MCF 10A (cell line): ENCODE measurements around the gene ATOSB. TPM values are rescaled to one million over a fixed set of nuclear protein-coding genes. Genes with fewer than 3 reads are reported as not detected.

ENCODE experiments used
- BruUV-seq: library from RNA; stranded (reverse); fragments of 400-500 nt; replicated peaks from 2 replicates; lab custom pipeline; 2021; lab: Mats Ljungman, UMichigan
- CTCF ChIA-PET: fragments of 300-600 bp; sonication (Branson Sonifier 250); formaldehyde crosslinking; extraction: SDS; loops from one replicate; lab custom pipeline; 2021; ENCODE audit warnings: antibody characterized with exemption, inconsistent platforms; lab: Yijun Ruan, JAX
- POLR2A ChIA-PET: fragments of 300-600, 350-650 bp; sonication (Branson Sonifier 250); formaldehyde crosslinking; extraction: SDS; loops from one replicate; lab custom pipeline; 2020; ENCODE audit warnings: antibody characterized with exemption, inconsistent platforms; lab: Yijun Ruan, JAX
- DNase-seq: peaks from one replicate; pipeline ENCODE4 v3.0.0-alpha.2; 2018; ENCODE audit not compliant: unreplicated experiment
- H3K27ac Mint-ChIP-seq: one replicate; pipeline ENCODE4 v1.8.0; 2022; ENCODE audit warnings: mild to moderate bottlenecking, low read depth, mixed read lengths; ENCODE audit not compliant: unreplicated experiment
- H3K27me3 Mint-ChIP-seq: one replicate; pipeline ENCODE4 v1.8.0; 2022; ENCODE audit warnings: mixed read lengths; ENCODE audit not compliant: insufficient read depth, unreplicated experiment
- H3K36me3 Mint-ChIP-seq: one replicate; pipeline ENCODE4 v1.8.0; 2022; ENCODE audit warnings: mild to moderate bottlenecking, moderate library complexity, mixed read lengths; ENCODE audit not compliant: insufficient read depth, unreplicated experiment
- H3K4me1 Mint-ChIP-seq: one replicate; pipeline ENCODE4 v1.8.0; 2022; ENCODE audit warnings: mixed read lengths; ENCODE audit not compliant: insufficient read depth, unreplicated experiment
- H3K4me3 Mint-ChIP-seq: one replicate; pipeline ENCODE4 v1.8.0; 2022; ENCODE audit warnings: mild to moderate bottlenecking, moderate library complexity, mixed read lengths; ENCODE audit not compliant: unreplicated experiment
- H3K9me3 Mint-ChIP-seq: one replicate; pipeline ENCODE4 v1.8.0; 2022; ENCODE audit warnings: mixed read lengths; ENCODE audit not compliant: unreplicated experiment
- intact Hi-C: fragments of 100-400 bp; cut with micrococcal nuclease; formaldehyde crosslinking; loops from 2 replicates; pipeline ENCODE4 v1.14.1; 2022
- total RNA-seq: library from RNA; stranded (reverse); gene quantifications from 2 replicates; pipeline ENCODE4 v1.2.3, GENCODE V29; 2022
- TF ChIP-seq, protein P1 (sequence below): fragments of 200-600 bp; IDR thresholded peaks from one replicate; pipeline ENCODE4 v1.8.0; 2022; ENCODE audit warnings: antibody characterized with exemption, mild to moderate bottlenecking; ENCODE audit not compliant: unreplicated experiment

ATOSB gene
- total RNA-seq, 1 experiment from 2014 or later = 26.0 TPM

DNA sequence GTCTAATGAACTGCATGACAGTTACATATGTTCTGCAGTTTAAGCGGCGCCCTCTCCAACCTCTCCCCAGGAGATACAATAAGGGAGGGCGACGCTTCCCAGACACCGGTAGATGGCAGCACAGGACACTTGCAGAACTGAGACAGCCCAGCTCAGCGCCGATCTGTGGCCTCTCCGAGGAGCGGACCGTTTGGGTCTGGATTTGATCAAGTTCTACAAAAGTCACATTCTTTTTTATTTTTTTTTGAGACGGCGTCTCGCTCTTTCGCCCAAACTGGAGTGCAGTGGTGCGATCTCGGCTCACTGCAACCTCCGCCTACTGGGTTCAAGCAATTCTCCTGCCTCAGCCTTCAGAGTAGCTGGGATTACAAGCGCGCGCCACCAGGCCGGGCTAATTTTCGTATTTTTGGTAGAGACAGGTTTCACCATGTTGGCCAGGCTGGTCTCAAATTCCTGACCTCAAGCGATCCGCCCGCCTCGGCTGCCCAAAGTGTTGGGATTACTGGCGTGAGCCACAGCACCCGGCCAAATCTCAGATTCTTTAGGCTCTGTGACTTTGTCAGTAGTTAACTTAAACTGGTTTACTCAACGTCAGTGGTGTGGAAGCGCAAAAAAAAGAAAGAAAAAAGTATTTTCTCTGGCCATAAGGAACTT, 1.4 kb upstream of the ATOSB start:
- H3K4me3 Mint-ChIP-seq = peak overlapping the region; percentile 88
- no TSS peak for BruUV-seq
- peak; percentile 94 for DNase-seq
- TF ChIP-seq, protein P1, sequence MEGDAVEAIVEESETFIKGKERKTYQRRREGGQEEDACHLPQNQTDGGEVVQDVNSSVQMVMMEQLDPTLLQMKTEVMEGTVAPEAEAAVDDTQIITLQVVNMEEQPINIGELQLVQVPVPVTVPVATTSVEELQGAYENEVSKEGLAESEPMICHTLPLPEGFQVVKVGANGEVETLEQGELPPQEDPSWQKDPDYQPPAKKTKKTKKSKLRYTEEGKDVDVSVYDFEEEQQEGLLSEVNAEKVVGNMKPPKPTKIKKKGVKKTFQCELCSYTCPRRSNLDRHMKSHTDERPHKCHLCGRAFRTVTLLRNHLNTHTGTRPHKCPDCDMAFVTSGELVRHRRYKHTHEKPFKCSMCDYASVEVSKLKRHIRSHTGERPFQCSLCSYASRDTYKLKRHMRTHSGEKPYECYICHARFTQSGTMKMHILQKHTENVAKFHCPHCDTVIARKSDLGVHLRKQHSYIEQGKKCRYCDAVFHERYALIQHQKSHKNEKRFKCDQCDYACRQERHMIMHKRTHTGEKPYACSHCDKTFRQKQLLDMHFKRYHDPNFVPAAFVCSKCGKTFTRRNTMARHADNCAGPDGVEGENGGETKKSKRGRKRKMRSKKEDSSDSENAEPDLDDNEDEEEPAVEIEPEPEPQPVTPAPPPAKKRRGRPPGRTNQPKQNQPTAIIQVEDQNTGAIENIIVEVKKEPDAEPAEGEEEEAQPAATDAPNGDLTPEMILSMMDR = peak; percentile 95
- ChIA-PET POLR2A (interaction anchor here (0.7 to 8.9 kb wide), 12 partner anchors 15 to 487 kb away, joined by 3 to 97 read pairs (median 5); partner anchors contain the start of genes PIGO, STOML2 and UNC13B), CTCF (interaction anchor here (0.5 to 4.7 kb wide), 19 partner anchors 28 to 838 kb away, joined by 3 to 36 read pairs (median 4); no protein-coding TSS in a partner anchor)
- peaks cover 31% of the 10 kb centered on the region for H3K4me1 Mint-ChIP-seq
- intact Hi-C loops = loop anchor here (1.0 to 10.0 kb wide), 7 partner anchors 46 to 488 kb away; partner anchors contain the start of genes TESK1 and UNC13B
- H3K27ac Mint-ChIP-seq = no peak overlapping the region
- H3K27me3 Mint-ChIP-seq = no peaks in the 10 kb centered on the region
- peaks cover 5% of the 10 kb centered on the region for H3K36me3 Mint-ChIP-seq
- H3K9me3 Mint-ChIP-seq = no peaks in the 10 kb centered on the region

DNA sequence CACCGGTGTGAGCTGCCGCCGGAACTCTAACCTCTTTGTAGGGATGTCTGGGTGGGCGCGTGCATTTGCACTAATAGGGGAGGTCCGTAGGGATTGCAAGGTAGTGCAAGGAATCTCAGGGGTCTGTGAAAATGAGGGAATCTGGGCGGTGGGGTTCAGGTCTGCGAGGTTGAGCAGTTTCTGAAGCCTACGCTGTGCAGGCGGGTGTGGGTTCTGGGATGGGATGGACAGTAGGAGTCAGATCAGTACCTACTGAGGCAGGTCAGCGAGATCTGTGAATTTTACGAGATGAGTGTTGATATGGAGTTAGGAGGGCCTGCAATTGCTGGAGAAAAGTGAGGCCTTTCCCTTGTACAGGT, 856 bp upstream of the ATOSB start:
- Mint-ChIP-seq H3K4me3 (peak overlapping the region; percentile 88), H3K4me1 (peaks cover 35% of the 10 kb centered on the region), H3K27ac (peak overlapping the region; percentile 78), H3K9me3 (no peaks in the 10 kb centered on the region), H3K27me3 (no peaks in the 10 kb centered on the region), H3K36me3 (peaks cover 5% of the 10 kb centered on the region)
- POLR2A ChIA-PET = interaction anchor here (0.6 to 8.9 kb wide), 17 partner anchors 13 to 614 kb away, joined by 3 to 97 read pairs (median 4); partner anchors contain the start of genes FANCG, PIGO, STOML2 and UNC13B
- no TSS peak for BruUV-seq
- intact Hi-C loops = loop anchor here (1.0 to 10.0 kb wide), 6 partner anchors 46 to 488 kb away; partner anchors contain the start of genes TESK1 and UNC13B
- no peak for DNase-seq
- TF ChIP-seq, protein P1 = no peak
- CTCF ChIA-PET = interaction anchor here (0.5 to 4.7 kb wide), 13 partner anchors 74 to 402 kb away, joined by 3 to 36 read pairs (median 6); no protein-coding TSS in a partner anchor

DNA sequence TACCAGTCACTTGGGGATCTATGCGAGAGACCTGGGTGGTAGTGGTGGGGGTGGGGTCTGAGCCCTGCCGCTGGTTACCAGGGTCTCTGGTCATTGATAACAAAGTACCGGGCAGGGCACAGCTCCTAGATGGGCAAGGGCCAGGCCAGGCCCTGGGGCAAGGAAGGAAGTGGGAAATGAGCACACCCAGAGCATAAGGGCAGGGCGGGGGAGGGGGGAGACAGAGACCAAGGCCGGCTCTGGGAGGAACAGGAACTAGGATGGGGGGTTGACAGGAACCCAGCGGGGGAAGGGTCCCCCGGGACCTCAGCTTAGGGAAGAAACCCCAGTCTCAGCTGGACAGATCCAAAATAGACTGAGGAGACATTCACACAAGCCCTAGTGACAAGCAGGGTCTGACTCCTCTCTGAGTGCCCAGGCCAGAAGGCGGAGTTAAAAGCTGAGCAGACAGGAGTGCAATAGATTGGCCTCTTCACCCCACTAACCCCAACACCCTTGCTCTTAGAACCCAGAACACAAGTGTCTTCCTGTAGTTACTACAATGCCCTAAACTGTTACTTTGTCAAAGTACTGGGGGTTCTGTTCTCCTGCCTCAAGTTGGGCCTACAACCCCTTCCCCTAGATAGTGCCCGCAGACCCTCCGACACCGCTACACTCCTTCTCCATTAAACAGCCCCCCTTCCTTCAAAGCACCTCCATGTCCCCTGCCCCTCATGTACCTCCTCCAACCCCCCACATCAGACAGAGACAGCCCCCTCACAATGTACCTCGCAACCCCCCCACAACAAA, 628 bp downstream of the ATOSB start:
- Mint-ChIP-seq H3K4me1 (peaks cover 48% of the 10 kb centered on the region), H3K27me3 (no peaks in the 10 kb centered on the region), H3K36me3 (peaks cover 5% of the 10 kb centered on the region), H3K4me3 (peak overlapping the region; percentile 88), H3K9me3 (no peaks in the 10 kb centered on the region), H3K27ac (peak overlapping the region; percentile 78)
- intact Hi-C loops = loop anchor here (5.0 to 10.0 kb wide), 2 partner anchors 490 to 617 kb away; partner anchors contain the start of genes CREB3, TESK1 and TLN1
- ChIA-PET CTCF (interaction anchor here (0.7 to 4.7 kb wide), 9 partner anchors 20 to 497 kb away, joined by 3 to 36 read pairs (median 6); no protein-coding TSS in a partner anchor), POLR2A (interaction anchor here (0.7 to 8.9 kb wide), 29 partner anchors 13 to 617 kb away, joined by 3 to 97 read pairs (median 4); partner anchors contain the start of genes CCDC107, CREB3, FANCG and PIGO)
- BruUV-seq = TSS peak; percentile 40
- peak; percentile 68 for DNase-seq
- TF ChIP-seq, protein P1 = no peak
